DOHH2 (cell line): ENCODE data around the gene MYLK.

ENCODE experiments used
- EZH2phosphoT487 ChIP-seq: fragments of 200-600 bp; sonication (generic); IDR thresholded peaks from 2 replicates; pipeline ENCODE4 v1.6.1; 2017; ENCODE audit warnings: borderline replicate concordance, mild to moderate bottlenecking, antibody characterized with exemption, low read length, moderate library complexity, mixed read lengths
- TF ChIP-seq, protein P1 (sequence below): fragments of 200-600 bp; sonication (generic); IDR thresholded peaks from one replicate; pipeline ENCODE4 v1.5.1; 2014; ENCODE audit warnings: antibody characterized with exemption, mild to moderate bottlenecking, low read depth, low read length; ENCODE audit not compliant: poor library complexity, severe bottlenecking

DNA sequence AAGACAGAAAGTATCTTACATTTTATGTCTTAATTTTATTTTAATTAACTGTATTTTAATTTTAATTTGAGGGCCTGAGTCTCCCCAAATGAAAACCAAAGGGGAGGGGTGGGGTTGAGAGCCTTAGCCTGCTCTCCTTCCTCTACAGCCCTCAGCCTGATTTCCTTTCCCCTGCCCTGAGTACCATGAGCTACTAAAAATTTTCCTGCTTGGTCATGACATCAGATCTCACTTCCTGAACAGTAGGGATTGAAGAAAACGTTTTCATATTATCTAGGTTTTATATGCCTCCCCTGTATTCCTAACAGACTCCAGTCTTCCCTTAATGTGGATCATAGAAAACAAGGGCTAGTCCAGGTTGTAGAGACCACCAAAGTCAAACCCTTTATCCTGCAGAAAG, 133.9 kb downstream of the MYLK start:
- TF ChIP-seq, protein P1, sequence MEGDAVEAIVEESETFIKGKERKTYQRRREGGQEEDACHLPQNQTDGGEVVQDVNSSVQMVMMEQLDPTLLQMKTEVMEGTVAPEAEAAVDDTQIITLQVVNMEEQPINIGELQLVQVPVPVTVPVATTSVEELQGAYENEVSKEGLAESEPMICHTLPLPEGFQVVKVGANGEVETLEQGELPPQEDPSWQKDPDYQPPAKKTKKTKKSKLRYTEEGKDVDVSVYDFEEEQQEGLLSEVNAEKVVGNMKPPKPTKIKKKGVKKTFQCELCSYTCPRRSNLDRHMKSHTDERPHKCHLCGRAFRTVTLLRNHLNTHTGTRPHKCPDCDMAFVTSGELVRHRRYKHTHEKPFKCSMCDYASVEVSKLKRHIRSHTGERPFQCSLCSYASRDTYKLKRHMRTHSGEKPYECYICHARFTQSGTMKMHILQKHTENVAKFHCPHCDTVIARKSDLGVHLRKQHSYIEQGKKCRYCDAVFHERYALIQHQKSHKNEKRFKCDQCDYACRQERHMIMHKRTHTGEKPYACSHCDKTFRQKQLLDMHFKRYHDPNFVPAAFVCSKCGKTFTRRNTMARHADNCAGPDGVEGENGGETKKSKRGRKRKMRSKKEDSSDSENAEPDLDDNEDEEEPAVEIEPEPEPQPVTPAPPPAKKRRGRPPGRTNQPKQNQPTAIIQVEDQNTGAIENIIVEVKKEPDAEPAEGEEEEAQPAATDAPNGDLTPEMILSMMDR = no peak
- TF ChIP-seq EZH2phosphoT487 = no peak
